ENCODE measurements around the gene PRKCA. TPM values are rescaled to one million over a fixed set of nuclear protein-coding genes. Genes with fewer than 3 reads are reported as not detected.

Gene PRKCA
- total RNA-seq, 6 experiments from 2014 or later: 81.2 to 106 (median 92.9) TPM

DNA sequence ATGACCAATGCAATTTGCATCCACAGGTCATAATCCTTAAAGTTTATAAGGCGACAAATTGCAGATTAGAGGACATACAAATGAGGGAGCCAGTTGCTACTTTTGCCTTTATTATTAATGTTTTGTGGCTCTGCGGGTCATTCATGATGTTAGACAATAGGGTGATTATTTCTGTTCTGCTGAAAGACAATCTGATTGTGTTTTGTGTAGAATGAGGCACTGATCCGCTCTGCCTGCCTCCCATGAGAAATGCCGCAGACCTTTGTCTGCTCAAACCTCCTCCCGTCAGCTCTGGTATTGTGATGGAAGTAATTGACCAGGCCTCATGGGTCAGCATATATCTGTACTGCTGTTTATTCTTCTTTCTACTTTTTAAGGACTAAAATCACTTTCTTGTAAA is 224.9 kb downstream of the PRKCA start:
- H3K4me3 Mint-ChIP-seq: no peak overlapping the region
- DNase-seq: no peak
- no peaks in the 10 kb centered on the region for H3K9me3 Mint-ChIP-seq
- TF ChIP-seq, protein P1, sequence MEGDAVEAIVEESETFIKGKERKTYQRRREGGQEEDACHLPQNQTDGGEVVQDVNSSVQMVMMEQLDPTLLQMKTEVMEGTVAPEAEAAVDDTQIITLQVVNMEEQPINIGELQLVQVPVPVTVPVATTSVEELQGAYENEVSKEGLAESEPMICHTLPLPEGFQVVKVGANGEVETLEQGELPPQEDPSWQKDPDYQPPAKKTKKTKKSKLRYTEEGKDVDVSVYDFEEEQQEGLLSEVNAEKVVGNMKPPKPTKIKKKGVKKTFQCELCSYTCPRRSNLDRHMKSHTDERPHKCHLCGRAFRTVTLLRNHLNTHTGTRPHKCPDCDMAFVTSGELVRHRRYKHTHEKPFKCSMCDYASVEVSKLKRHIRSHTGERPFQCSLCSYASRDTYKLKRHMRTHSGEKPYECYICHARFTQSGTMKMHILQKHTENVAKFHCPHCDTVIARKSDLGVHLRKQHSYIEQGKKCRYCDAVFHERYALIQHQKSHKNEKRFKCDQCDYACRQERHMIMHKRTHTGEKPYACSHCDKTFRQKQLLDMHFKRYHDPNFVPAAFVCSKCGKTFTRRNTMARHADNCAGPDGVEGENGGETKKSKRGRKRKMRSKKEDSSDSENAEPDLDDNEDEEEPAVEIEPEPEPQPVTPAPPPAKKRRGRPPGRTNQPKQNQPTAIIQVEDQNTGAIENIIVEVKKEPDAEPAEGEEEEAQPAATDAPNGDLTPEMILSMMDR (IDR thresholded peaks at IDR 0.05): no peak
- no peak overlapping the region for H3K27ac Mint-ChIP-seq
- peaks cover 57% of the 10 kb centered on the region for H3K4me1 Mint-ChIP-seq (ENCODE audit: low read depth)
- H3K36me3 Mint-ChIP-seq (ENCODE audit: low read depth): peaks cover 20% of the 10 kb centered on the region
- H3K27me3 Mint-ChIP-seq (ENCODE audit: insufficient read depth): no peaks in the 10 kb centered on the region; the same call in none of the 2 replicates

DNA sequence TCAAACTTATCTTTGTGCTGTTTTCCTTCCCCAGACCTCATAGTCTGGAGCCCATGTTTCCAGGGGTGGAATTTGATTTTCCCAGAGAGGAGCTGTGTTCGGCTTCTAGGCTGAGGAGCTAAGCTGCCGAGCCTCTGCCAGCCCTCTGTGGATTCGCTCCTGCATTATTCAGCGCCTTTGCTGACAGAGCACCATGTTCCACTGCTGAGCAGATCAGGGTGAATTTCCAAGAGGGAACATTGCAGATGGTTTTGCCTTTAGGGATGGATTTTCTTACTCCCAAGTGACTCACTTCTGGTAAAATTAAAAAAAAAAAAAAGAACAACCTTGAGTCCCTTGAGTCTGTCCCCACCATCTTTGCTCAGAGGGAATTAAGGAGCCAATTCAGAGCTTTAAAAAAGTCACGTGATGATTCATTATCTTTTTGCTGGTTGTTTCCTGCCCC is 229.5 kb downstream of the PRKCA start:
- DNase-seq: no peak
- no peaks in the 10 kb centered on the region for H3K9me3 Mint-ChIP-seq
- H3K27me3 Mint-ChIP-seq (ENCODE audit: insufficient read depth): no peaks in the 10 kb centered on the region; the same call in 1 of the 2 replicates
- H3K4me1 Mint-ChIP-seq (ENCODE audit: low read depth): peaks cover 25% of the 10 kb centered on the region
- H3K27ac Mint-ChIP-seq: peak overlapping the region; percentile 8; the same call in 1 of the 2 replicates
- peaks cover 27% of the 10 kb centered on the region for H3K36me3 Mint-ChIP-seq (ENCODE audit: low read depth)
- no peak overlapping the region for H3K4me3 Mint-ChIP-seq
- TF ChIP-seq, protein P1 (IDR thresholded peaks at IDR 0.05): no peak

DNA sequence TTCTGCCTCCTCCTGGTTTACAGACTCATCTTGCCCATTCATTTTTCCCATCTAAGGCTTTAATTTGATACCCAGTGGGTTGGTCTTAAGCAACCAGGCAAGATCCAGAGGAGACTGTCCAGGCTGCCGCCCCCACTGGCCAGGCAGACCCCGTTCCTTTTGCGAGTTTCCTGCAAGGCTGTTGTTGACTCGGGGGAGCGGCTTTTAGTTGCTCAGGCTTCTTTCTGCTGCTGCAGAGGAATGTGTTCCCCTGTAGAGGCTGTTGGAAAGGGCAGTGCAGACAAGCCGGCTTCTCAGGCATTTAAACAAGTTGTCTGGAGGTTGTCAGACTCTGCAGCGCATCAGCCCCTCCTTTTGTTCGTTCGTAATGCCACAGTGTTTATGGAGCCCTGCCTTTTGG is 231.2 kb downstream of the PRKCA start:
- TF ChIP-seq, protein P1 (IDR thresholded peaks at IDR 0.05): no peak
- H3K27ac Mint-ChIP-seq: no peak overlapping the region
- peaks cover 33% of the 10 kb centered on the region for H3K4me1 Mint-ChIP-seq (ENCODE audit: low read depth)
- H3K36me3 Mint-ChIP-seq (ENCODE audit: low read depth): peaks cover 24% of the 10 kb centered on the region
- H3K9me3 Mint-ChIP-seq: no peaks in the 10 kb centered on the region
- no peak overlapping the region for H3K4me3 Mint-ChIP-seq
- no peak for DNase-seq
- no peaks in the 10 kb centered on the region; the same call in 1 of the 2 replicates for H3K27me3 Mint-ChIP-seq (ENCODE audit: insufficient read depth)

DNA sequence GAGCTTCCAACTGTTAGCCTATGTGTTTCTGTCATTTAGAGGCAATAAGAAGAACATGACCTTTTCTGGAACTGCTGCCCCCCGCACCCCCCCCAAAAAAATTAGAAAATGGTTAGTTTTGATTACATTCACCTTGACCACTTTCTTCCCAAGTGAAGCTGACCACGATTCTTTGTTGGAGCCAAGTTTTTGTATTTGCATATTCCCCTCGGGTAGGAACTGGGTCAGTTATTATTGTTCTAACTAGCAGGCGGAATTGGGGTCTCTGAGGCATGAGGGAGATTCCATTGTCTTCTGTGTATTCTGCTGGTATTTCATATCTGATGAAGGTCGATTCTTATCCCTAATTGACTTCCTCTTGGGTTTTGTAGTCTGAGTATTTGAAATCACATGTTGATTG is 231.6 kb downstream of the PRKCA start:
- no peaks in the 10 kb centered on the region for H3K9me3 Mint-ChIP-seq
- no peak overlapping the region; the same call in 1 of the 2 replicates for H3K27ac Mint-ChIP-seq
- H3K27me3 Mint-ChIP-seq (ENCODE audit: insufficient read depth): no peaks in the 10 kb centered on the region; the same call in 1 of the 2 replicates
- peaks cover 22% of the 10 kb centered on the region for H3K36me3 Mint-ChIP-seq (ENCODE audit: low read depth)
- TF ChIP-seq, protein P1 (IDR thresholded peaks at IDR 0.05): no peak
- H3K4me3 Mint-ChIP-seq: no peak overlapping the region
- peaks cover 37% of the 10 kb centered on the region for H3K4me1 Mint-ChIP-seq (ENCODE audit: low read depth)
- DNase-seq: no peak

DNA sequence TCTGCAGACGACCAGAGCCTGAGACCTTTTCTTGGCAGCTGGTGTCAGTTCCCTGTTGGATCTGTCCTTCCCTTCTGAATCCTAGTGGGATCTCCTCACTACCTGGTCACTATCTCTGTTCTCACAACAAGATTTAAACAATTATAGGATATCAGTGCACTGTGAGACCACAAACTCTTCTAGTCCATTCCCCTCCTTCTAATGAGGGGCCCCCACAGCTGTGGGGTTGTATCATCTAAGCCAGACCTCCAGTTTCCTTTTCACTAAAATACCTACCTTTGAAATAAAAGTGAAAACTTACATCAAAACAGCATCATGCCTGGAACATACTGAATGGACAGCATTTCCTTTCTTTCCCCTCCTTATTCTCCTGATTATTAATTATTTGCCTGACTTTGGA is 233.2 kb downstream of the PRKCA start:
- H3K36me3 Mint-ChIP-seq (ENCODE audit: low read depth): peaks cover 19% of the 10 kb centered on the region
- no peaks in the 10 kb centered on the region for H3K9me3 Mint-ChIP-seq
- no peaks in the 10 kb centered on the region; the same call in 1 of the 2 replicates for H3K27me3 Mint-ChIP-seq (ENCODE audit: insufficient read depth)
- H3K4me1 Mint-ChIP-seq (ENCODE audit: low read depth): peaks cover 53% of the 10 kb centered on the region
- no peak for DNase-seq
- TF ChIP-seq, protein P1 (IDR thresholded peaks at IDR 0.05): no peak
- H3K4me3 Mint-ChIP-seq: no peak overlapping the region
- H3K27ac Mint-ChIP-seq: no peak overlapping the region

Measured in HFFc6 (cell line).